Measurements from ENCODE around the gene TMEM154.

Gene TMEM154, protein sequence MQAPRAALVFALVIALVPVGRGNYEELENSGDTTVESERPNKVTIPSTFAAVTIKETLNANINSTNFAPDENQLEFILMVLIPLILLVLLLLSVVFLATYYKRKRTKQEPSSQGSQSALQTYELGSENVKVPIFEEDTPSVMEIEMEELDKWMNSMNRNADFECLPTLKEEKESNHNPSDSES

DNA sequence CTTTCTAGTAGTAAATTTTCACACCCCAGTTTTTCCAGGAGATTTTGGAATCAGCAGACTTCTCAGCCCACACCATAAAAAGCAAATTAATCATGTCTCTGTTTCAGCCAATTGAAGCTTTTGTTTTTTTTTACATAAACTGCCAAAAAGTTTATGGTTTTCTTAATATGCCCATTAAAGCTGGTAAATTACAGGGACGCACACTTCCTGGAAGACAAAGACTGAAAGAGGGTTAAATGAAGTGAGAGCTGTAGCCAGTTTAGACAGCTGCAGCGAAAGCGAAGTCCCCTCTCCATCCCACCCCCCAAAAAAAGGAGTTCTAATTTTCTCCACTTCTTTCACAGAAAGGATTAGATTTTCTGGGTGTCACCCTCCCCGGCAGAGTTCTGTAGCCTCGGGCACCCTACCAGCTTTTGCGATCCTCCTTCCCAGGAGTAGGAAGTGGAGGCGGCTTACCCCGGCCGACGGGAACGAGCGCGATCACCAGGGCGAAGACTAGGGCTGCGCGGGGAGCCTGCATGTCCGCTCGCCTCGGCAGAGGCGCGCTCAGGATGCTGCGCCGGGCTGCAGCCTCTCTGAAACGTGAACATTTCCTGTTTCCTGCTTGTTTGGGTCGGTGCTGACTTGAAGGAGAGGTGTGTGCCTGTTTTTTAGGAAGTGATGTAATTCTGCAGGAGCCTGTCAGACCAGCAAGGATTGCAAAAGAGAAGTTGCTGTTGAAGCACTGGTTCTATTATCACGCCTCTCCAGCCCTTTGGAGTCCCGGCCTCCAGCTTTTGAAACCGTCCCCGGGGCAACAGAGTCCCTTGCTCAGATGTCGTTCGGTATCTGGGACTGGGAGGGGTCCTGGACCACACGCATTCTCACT is at the start of gene TMEM154:
Gene TMEM154 (minus strand): TSS at position 584 of the 868 bp plus-strand sequence. CDS start 64 bp downstream, at position 520.
- peak; percentile 78 for DNase-seq

DNA sequence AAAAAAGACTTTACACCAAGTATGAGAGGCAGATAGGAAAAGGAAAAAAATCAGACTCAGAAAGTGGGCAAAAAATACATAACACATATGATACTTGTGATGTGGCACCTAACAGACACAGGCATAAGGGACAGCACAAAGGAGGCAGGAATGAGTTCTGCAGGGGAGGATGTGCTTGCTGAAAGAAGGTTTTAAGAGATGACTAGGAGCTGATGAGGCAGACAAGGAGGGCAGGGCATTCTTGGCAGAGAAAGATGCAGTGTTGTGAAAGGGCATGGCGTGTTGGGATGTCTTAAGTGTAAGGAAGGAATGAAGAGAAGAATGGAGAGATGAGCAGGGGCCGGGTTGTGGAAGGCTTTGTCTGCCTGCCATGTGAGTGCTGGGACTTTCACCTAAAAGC is 49.7 kb upstream of the TMEM154 start:
- no peak for DNase-seq

DNA sequence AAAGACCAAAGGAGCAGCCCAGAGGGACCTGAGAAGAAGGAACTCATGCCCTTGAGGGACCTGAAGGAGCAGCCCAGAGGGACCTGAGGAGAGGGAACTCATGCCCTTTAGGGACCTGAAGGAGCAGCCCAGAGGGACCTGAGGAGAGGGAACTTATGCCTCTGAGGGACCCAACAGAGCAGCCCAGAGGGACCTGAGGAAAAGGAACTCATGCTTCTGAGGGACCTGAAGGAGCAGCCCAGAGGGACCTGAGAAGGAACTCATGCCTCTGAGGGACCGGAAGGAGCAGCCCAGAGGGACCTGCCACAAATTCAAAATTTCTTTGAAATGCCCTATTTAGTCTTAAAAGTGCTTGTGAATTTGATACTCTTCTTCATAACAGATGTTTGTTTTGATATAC is 48.5 kb upstream of the TMEM154 start:
- no peak for DNase-seq

DNA sequence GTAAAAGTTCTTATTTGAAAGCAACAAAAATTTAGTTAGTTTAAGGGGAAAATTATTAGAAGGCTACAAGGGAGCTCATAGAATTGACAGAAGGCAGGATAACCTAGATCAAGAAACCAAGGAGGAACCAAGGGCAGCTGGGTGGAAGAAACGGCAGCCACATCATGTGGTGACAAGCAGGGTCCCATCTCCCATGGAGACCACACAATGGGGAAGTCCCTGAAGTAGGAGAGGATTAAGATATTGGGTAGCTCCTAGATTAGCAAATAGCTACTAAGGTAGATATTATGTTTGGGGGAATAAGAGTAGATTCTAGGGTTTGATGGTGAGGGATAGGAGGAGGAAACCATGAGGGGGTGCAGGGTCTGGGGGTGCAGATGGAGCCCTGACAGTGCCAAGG is 48.0 kb upstream of the TMEM154 start:
- no peak for DNase-seq

DNA sequence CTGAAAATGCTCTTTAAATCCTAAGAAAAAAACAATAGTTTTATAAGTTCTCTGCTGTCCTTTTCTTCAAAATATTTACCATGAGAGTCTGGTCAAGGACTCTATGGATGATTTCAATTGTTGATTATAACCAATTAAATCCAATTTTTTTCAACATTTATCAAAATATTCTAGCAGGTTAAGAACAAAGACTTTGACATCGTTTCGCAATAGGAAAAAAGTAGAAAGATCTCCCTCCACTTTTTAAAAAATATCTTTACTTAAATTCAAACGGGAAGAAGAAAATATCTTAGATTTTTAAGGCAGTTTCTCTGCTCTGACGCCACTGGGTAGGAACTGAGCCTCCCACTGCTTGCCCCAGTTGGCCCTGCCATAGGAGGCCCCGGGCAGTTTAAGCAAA is 44.7 kb upstream of the TMEM154 start:
- DNase-seq = no peak

DNA sequence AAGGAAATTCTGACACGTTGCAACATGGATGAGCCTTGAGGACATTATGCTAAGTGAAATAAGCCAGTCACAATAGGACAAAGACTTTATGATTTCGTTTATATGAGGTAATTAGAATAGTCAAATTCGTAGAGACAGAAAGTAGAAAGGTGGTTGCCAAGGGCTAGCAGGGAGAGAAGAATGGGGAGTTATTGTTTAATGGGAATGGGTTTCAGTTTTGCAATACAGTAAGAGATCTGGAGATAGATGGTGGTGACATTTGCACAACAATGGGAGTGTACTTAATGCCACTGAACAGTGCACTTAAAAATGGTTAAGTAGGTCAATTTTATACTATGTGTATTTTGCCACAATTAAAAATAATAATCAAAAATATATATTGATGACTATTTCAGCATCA is 43.4 kb upstream of the TMEM154 start:
- no peak for DNase-seq

DNA sequence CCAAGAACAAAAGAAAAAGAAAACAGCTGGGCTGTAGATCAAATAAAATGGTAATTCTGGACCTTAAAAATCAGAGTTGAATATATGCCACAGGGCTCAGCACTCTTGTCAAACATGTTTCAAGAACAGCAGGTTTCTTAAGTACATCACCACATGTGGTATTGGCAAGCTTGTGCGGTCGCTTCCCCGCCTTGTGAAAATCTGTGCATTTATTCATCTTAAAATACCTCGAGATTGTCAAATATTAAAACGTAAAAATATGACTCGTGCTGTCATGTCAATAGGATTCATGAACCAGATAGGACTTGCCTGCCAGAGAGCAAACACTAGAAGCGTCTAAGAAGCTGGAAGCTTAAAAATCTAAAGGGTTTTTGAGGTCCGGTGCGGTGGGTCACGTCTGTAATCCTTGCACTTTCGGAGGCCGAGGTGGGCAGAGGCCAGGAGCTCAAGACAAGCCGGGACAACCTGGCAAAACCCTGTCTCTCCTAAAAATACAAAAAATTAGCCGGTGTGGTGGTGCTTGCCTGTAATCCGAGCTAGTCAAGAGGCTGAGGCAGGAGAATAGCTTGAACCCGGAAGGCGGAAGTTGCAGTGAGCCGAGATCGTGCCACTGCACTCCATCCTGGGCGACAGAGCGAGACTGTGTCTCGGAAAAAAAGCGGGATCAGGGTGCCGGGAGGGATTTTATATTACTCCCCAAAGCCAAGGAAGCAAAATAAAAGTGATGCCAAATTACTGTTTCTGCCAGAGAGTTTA is 40.2 kb upstream of the TMEM154 start:
- peak; percentile 46 for DNase-seq

DNA sequence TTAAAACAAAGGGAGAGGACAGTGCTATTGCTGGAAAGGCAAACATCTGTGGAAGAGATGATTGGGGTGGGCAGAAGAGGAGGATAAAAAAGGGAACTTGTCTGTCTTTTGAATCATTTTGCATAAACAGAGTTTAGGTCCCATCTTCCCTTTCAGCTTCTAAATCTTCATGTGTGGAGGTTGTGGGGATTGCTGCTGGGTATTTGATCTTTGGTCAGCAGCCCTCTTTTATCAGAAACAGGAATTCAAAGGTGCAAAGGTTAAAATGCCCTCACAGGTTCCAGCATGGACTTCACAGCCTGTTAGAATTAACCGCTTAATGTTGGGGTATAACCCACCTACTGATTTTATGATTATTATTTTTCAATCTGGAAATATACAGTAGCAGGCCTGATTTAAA is 39.5 kb upstream of the TMEM154 start:
- no peak for DNase-seq

DNA sequence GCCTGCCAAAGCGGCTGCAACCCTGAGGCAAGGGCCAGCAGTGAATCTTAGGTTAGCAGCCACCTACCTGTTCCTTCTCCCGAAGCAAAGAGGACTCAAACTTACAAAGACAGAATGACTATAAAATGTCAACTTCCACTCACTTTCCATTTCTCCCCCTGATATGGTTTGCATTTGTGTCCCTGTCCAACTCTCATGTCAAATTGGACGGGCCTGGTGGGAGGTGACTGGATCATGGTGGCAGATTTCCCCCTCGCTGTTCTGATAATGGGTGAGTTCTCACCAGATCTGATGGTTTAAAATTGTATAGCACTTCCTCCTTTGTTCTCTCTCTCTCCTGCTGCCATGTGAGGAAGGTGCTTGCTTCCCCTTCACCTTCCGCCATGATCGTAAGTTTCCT is 35.3 kb upstream of the TMEM154 start:
- no peak for DNase-seq

DNA sequence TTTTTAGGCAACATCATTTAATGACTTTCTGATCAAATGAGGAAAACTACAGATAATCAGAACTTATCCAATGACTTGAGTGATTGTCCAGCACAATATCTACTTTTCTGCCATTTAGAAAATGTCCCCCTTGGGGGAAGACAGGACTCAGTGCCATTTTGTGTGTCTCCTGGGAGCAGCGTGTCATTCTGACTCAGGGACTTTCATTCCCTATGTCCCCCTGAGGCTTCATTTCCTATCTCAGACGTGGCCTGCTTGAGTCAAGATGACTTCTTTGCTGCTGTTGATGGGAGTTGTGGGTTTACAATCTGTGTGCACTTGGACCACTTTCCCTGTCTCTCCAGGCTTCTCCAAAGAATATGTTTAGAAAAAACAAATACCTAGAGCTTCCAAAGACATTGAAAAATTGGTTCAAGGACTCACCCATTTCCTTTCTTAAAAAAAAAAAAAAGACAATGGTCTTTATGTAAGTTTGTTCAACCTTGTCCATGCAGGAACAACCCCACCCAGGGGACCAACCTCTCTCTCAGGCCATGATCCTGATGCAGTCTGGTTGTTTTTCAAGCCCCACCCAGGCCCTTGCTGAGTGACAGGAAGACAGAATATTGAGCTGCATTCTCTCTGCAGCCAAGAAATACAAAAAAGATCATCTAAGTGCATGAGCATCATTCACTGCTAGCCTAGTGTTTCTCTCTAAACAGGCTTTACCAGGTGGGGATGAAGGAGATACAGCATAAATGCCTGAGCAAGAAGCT is 34.3 kb upstream of the TMEM154 start:
- DNase-seq = no peak

DNA sequence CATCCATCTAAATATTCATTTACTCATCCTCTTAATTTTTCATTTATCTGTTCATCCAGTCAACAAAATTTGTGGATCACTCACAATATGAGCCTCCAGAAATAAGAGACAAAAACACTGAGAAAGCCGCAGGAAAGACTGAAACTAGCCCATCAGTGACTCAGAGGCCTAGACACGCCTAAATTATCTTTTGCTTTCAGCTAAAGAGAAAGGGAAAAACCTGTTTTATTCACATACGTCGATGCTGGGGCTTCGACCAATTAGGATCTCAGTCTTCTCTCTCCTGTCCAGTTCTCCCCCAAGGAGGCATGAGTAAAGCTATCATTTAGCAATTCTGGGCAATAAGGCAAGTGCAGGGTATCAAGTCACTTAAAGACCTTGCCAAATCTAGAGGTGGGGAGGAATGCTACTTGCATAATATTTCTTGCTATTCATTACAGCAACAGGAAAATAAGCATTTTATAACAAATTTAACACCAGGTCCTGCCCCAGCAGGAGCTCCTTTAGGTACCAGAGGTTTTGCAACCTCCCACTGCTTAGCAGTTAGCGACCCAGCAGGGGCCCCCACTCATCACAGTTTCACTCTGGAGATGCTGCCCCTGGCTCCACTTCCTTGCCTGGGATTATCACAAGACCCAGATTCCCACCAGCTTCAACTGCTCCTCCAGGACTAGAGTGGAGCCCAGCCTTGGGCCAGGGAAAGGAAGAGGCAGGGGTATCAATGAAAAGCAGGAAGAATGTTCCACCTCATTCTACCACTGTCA is 30.1 kb upstream of the TMEM154 start:
- no peak for DNase-seq

DNA sequence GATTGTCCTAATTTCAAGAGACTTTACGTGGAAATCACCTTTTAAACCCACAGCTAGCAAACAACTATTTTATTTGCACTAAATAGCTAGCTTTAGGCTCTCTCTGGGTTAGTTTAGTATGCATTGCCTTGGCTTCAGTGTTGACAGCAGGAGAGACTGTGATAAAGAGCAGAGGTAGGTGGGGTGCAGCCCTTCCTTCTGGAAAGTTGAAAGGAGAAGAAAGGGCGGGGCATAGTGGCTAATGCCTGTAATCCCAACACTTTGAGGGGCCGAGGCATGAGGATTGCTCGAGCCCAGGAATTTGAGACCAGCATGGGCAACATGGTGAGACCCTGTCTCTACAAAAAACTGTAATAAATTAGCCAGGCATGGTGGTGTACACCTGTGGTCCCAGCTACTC is 29.0 kb upstream of the TMEM154 start:
- DNase-seq = no peak

DNA sequence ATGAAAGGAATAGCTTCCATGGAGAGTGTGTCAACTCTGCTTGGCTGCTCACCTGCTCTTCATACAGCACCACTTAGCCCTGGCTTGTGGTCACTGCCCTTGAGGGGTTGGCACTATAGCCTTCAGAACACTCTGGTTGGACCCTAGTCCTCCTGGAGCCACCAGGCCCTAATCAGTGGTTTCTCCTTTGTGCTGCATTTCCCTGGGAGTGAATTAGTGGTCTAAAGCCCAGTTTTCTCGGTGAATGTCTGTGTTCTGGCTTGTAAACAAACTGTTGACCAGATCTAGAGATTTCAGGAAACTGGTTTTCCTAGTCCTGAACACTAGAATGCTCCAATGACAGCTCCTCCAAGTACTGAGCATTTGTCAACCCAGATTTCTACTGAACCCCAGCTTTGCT is 28.6 kb upstream of the TMEM154 start:
- DNase-seq = no peak

DNA sequence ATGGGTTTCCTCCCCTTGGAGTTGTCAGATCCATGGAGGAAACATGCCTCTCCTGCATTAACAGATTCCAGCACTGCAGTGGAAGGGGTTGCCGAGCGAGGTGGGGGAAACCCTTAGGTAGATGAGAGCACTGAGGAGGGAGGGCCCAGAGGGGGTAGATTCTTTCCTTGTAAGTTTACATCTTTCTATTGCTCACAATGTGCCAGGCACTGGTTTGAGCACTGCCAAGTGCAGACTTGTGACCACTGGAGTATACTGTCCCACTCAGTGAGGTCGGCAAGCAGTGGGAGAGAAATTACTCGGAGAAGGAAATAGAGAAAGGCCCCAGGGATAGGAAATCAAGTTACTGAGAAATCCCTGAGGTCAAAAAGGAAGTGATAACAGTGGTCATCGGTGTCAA is 27.8 kb upstream of the TMEM154 start:
- no peak for DNase-seq

DNA sequence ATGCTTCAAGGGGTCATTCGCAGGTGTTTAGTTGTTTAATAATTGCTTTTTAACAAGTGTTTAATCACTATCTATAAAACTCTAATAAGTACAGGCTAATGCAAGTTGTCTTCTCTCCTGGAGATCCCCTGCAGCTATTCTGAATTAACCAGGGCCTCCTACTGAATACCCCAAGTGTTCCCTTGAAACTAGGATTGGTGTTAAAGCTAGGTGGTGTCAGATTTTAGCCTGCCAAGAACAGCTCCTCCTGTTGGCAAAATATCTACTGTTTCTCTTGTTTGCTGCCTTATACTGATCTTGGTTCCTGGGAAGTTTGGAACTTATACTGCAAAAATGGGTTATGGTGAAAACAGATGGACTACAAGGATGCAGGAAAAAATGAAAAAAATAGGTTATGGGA is 26.1 kb upstream of the TMEM154 start:
- DNase-seq = no peak

DNA sequence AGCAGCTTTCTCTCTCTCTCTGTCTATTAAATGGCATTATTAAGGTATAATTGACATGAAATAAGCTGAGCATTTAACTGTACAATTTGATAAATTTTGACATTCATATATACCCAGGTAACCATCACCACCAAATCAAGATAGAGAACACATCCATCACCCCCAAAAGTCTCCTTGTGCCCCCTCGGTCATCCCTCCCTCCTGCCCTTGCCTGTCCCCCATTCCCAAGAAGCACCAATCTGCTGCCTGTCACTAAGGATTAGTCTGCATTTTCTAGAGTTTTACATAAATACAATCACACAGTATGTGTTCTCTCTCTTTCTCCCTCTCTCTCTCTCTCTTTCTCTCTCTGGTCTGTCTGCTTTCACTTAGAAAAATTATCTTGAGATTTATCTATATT is 25.0 kb upstream of the TMEM154 start:
- DNase-seq = no peak

DNA sequence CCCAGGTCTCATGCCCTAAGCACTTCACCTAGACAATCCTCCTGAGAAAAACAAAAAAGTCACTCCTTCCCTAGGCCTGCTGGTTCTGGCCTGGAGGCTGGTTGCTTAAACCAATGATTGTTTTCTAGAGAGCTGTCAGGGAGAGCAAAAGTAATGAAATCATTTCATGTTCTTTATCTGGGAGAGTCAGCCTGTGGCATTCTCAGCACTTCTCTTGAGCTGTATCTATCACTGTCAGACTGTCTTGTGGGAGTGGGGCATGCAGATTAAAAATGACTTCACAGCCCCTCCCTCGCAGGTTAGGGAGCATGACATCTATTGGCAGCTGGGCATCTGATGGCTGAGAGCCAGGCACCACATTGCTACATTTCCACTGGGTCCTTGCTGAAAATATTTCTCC is 20.4 kb upstream of the TMEM154 start:
- no peak for DNase-seq

DNA sequence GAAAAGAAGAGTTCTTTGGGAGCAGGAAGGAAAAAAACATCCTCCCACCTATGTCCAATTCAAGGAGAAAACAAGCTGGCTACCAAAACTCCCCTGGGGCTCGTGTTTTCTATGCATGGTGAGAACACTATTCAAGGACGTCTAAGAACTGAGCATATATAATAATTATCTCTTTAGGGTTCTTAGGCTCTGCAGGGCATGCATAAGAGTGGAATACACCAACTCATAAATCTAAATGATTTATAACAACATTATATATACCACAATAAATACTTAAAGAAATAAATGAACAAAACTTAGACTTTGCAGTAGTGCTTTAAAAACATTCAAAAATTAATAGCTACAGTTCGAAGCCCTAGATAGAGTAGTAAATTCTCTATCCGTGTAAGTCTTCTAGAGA is 19.5 kb upstream of the TMEM154 start:
- DNase-seq = no peak

DNA sequence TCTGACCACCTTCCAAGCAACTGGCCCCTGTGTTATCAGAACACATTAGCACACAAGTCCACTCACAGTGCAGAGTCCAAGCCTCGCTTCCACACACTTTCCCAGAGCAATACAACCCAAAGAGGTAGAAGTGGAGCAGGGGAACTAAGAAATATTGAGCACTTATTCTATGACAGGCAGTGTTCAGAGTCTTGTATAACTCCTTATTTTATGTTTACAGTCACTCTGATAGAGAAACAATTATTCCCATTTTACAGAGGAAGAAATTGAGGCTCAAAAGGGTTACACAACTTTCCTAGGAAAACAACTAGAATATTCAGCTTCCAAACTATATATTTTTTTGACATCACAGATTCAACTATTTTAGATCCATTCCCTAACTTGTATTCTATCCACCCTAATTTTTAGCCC is 18.3 kb upstream of the TMEM154 start:
- no peak for DNase-seq

DNA sequence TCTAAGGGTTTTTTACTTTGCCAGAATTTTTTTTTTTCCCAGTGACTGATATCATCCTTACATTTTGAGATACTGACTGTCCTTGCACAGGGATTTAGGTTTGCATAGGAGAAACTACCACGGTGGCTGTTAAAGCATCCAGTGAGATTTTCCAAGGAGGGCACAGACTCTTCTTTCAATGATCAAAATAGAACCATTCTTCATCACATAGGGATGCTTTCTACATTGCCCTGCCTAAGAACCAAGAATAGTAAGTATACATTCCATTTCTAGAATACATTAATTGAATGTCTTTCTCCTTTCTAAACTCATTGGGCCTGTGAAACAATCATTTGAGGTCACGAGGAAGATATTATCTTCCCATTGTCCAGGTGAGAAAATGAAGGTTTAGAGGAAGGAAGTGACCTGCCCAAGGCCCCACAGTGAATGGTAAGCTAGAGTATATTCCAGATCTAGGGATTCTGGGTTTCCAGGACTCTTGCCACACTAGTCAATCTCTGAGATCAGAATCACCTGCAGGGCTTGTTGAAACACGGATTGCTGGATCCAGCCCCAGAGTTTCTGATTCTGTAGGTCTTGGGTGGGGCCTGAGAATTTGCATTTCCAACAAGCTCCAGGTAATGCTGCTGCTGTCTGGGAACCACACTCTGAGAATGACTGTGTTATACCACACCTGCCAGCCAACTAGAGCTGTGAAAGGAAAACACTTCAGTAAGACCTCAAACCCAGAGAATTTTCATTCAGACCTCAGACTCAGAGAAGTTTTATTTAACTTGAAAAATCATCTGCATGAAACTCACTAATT is 17.7 kb upstream of the TMEM154 start:
- no peak for DNase-seq

DNA sequence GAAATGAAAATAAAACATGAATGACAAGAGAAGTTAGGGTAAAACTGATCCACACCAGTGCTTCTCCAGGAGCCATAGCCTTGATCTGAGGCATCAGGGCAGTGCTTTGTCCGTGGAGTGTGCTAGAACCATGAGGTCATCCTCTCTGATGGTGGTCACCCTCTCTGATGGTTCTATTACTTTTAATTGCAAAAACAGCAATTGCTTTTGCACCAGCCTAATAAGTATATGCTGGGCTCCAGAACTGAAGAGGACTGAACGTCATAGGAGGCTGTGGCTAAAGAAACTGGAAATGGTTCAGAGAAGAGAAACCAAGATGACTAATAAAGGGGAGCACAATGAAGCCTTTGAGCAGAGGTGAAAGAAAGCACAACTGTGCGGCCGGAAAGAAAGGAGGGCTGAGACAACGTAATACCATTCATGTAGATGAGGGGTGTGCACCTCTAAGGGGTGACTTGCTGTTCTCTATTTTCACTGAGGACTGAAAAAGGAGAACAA is 17.0 kb upstream of the TMEM154 start:
- DNase-seq = no peak
